ENCODE measurements around the gene LIPI.
A peak's percentile ranks its signal among the peaks of the same experiment; 100 is the strongest.
"Not testable (repeated sequence)": the region's sequence is repeated elsewhere in the genome, so short reads cannot be mapped to it uniquely, and the experiment has no call there.

The LIPI gene

GRCh38 chr21:14115646-14116045 lies 95.1 kb downstream of the LIPI start:
- no peak for DNase-seq

- no peak for DNase-seq
Observed at GRCh38 chr21:14114251-14114650, 96.5 kb downstream of the LIPI start.

DNA sequence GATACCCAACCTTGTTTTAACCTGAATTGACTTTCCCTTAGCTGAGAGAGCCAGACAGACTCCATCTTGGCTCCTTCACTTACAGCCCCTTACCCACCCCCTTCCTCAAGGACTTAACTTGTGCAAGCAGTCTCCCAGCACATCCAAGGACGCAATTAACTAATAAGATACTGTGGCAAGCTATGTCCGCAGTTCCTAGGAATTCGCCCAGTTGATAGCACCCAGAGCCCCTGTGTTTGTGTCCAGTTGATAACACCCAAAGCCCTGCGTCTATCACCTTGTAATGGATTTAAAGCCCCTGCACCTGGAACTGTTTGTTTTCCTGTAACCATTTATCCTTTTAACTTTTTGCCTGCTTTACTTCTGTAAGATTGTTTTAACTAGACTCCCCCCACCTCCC lies 106.2 kb downstream of the LIPI start:
- DNase-seq: not testable (repeated sequence)

DNA sequence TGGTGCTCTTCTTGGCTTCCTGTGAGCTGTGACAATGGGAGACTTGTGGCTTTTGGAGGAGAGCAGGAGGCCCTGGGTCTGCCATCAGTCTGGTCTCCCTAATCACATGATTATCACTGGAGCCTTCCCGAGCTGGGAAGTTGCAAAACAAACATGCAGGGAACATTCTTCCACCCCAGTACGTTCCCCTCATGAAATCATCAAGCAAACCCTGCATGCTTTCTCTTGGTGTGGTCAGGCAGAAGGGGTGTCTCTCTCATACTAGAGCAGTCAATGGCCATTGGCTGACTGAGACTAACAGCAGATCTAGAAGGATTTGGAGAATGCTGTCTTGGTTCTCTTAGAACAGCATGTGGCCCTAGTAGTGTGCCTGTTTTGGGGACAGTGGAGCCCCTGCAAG lies 111.2 kb downstream of the LIPI start:
- no peak for DNase-seq

GRCh38 chr21:14097881-14098499 lies 112.8 kb downstream of the LIPI start:
- no peak for DNase-seq

GRCh38 chr21:14096577-14096976 lies 114.2 kb downstream of the LIPI start:
- no peak for DNase-seq

- DNase-seq: no peak
Observed at GRCh38 chr21:14096172-14096571, 114.6 kb downstream of the LIPI start.

DNA sequence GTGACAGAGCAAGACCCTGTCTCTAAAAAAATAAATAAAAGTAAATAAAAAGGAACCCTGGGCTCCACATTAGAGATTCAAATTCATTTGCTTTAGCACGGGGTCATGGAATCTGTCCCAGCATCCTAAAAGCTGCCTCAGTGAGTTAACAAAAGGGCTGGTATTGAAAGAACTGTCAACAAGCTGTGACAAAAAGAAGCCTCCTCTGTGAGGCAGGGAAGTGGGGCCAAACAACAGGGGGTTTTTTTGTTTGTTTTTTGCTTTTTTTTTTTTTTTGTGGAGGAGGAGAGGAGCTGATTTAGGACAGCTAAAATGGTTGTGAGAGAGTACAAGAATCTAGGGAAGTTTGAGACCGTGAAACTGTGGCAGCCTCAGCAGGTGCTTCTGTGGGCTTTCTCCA lies 115.7 kb downstream of the LIPI start:
- DNase-seq: no peak

DNA sequence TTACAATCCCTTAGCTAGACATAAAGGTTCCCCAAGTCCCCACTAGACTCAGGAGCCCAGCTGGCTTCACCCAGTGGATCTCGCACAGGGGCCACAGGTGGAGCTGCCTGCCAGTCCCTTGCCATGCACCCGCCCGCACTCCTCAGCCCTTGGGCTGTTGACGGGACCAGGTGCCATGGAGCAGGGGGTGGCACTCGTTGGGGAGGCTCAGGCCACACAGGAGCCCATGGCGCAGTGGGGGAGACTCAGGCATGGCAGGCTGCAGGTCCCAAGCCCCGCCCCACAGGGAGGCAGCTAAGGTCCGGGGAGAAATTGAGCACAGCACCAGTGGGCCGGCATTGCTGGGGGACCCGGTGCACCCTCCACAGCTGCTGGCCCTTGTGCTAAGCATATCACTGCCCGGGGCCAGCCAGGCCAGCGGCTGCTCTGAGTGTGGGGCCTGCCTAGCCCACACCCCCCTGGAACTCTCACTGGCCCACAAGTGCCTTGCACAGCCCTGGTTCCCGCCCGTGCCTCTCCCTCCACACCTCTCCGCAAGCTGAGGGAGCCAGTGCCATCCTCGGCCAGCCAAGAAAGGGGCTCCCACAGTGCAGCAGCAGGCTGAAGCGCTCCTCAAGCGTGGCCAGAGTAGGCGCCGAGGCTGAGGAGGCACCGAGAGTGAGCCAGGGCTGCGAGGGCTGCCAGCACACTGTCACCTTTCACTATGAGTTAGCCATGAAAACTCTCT lies 117.8 kb downstream of the LIPI start:
- DNase-seq: no peak

- DNase-seq: not testable (repeated sequence)
Observed at GRCh38 chr21:14090184-14090583, 120.6 kb downstream of the LIPI start.

- DNase-seq: no peak
Observed at GRCh38 chr21:14088391-14088790, 122.4 kb downstream of the LIPI start.

- peak; percentile 49 for DNase-seq
Observed at GRCh38 chr21:14086553-14086952, 124.2 kb downstream of the LIPI start.

- no peak for DNase-seq
Observed at GRCh38 chr21:14084701-14085100, 126.1 kb downstream of the LIPI start.

DNA sequence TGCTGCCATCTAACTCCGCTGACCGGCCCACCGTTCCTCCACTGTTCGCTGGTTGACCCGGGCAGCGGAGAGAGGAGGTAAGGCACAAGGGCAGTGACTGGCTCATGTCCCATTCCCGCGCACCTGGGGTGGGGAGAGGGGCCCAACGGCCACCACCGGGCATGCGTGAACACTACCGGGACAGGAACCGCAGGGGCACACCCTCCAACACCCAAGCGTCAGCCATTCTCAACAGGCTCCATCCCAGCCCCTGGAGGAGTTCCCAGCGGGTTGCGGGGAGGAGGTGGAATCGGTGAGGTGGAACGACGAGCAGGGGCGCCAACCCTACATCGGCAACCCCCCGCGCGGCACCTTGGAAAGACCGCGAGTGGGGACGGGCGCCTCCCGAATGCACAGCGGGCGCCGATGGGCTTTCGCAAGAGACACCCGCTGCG lies 126.7 kb downstream of the LIPI start:
- DNase-seq: no peak

GRCh38 chr21:14080764-14081096 lies 130.0 kb downstream of the LIPI start:
- DNase-seq: no peak

DNA sequence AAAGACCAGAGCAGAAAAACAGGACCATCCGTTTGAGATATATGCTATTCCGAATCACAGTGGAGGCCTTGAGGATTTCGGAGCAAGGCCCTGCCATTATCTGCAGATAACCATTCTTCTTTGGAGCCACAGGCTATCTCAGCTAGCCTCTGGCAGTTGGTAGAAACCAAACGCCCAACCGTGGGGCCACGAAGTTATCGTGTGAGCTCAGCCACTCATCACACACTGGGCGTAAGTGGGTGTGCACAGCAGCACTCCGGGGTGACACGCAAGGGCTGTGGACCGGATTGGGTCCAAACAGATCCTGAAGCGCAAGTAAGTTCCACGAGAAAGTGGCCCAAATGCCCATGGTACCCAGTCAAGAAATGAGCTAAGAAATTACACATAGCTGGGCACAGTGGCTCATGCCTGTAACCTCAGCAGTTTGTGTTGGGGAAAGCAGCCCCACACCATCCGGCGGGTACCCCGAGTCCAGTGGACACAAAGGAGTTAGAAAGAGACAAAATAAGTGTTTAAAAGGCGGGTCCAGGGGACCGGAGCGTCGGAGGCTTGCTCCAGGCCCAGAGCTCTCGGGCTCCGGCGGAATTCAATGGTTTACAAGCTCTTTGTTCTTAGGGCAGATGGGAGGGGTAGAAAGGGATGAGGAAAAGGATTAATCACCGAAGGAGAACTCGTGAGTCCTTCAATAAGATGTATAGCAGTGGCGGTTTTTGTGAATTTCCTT lies 130.6 kb downstream of the LIPI start:
- no peak for DNase-seq

- DNase-seq: no peak
Observed at GRCh38 chr21:14078746-14079375, 131.9 kb downstream of the LIPI start.

DNA sequence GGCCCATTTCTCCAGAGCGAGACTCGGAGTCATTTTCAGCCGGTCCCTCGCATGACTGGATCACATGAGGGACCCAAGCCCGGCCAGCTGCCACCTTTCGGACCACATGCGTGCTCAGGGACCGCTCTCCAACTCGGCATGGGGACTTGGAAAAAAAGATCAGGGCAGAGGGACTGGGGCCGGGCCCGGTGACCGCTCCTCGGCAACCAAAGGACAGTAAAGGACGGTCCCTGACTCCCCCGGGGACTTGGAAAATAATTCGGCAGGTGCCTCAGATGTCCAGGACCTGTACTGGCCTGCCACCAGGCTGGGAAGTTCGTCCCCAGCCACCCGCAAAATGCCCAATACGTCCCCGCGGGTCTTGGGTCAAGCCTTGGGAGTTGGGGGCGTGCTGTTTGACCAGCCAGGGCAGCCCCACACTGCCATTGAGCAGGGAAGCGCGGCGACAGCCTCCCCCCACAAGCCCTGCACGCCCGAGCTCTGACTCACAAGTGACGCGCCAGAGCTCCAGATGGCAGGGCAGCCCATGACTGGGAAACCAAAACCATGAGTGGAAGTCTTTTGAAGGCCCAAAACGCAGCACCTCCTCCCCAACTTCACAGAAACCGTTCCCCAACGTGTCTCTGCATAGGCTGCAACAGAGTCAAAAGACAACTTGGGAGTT lies 134.5 kb downstream of the LIPI start:
- DNase-seq: no peak

GRCh38 chr21:14075346-14076142 lies 135.2 kb downstream of the LIPI start:
- DNase-seq: no peak

- no peak for DNase-seq
Observed at GRCh38 chr21:14074177-14074576, 136.6 kb downstream of the LIPI start.

DNA sequence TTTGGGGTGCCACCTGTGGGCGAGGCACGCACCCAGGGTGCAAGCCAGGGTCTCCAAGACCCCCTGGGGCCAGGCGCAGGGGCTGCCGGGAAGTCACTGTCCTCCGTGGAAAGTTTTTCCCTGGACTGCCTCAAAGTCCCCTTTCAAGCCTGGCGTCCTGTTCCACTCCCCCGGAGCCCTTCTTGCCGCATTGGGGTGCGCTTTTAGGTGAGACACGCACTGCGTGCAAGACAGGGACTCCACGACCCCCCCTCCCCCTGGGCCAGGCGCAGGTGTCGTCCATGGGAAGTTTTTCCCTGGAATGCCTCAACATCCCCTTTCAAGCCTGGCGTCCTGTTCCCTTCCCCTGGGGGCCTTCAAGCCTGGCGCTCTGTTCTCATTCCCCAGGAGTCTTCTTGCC lies 137.1 kb downstream of the LIPI start:
- no peak for DNase-seq
